Stimulated activated naive CD8-positive, alpha-beta T cell treated with anti-CD3 and anti-CD28 coated beads, Interleukin-15, amount 100 ng/mL, for 72 hours (primary cell): ENCODE results near the gene RAB6B.
A peak's percentile ranks its signal among the peaks of the same experiment; 100 is the strongest.

Experiments used
- ATAC-seq: fragments of 150-1000 bp; cut with Tn5 transposase; 2 replicates; pipeline ENCODE4 v1.10.0; 2021; ENCODE audit warnings: mild to moderate bottlenecking, moderate library complexity
- DNase-seq, 2 donors: peaks; one replicate each; pipeline ENCODE4 v3.0.0; 2021 to 2022
- H3K27ac Mint-ChIP-seq, 2 donors: one replicate each; pipeline ENCODE4 v1.8.0; 2022; ENCODE audit warnings: mild to moderate bottlenecking in 2 of 2, mixed read lengths in 2 of 2, moderate library complexity in 2 of 2
- H3K27me3 Mint-ChIP-seq: one replicate; pipeline ENCODE4 v1.8.0; 2022; ENCODE audit warnings: mixed read lengths
- H3K4me1 Mint-ChIP-seq: one replicate; pipeline ENCODE4 v1.8.0; 2022; ENCODE audit warnings: mild to moderate bottlenecking, mixed read lengths
- H3K4me3 Mint-ChIP-seq, 2 donors: one replicate each; pipeline ENCODE4 v1.8.0; 2022; ENCODE audit warnings: mild to moderate bottlenecking in 2 of 2, mixed read lengths in 2 of 2, moderate library complexity in 1 of 2
- H3K9me3 Mint-ChIP-seq, 2 donors: one replicate each; pipeline ENCODE4 v1.8.0; 2022; ENCODE audit warnings: mixed read lengths in 2 of 2

RAB6B gene

DNA sequence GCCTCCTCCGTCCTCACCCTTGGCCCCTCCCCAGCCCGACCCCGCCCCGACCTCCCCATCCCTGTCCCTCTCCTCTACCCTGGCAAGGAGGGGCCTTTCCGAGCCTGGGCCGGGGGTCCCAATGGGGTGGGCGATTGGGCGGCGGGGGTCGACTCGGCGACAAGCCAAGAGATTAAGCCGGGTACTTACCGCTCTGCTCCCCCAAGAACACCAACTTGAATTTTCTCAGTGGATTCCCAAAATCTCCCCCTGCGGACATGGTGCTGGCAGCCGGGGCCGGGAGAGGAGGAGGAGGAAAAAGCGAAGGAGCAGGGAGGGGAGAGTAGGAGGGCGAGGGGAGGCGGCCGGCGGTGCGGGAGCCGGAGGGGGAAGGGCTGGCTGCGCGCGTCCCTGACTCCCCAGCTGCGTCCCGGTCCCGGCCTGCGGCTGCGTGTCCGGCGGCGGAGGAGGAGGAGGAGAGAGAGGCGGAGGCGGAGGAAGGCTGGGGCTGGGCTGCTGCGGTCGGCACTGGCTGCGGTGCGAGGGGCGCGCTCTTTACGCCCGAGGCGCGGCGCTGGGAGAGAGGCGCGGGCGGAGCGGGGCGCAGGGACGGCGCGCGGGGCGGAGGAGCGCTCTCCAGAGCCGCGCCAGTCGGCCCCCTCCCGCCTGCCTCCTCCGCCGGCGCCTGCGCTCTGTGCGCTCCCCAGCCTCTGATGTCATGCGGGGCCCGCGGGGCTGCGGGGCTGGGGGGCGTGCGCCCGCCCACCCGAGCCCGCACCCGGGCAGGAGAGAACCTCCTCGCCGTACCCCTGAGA, at the start of gene RAB6B:
Gene RAB6B, minus strand, starts transcription at position 675 of the 794 bp plus-strand sequence. Its CDS starts 416 bp downstream, at position 259.
- DNase-seq (no peak), ATAC-seq (peak; percentile 67)
- peak within 1 kb of the TSS; percentile 77 to 84 for H3K4me3 Mint-ChIP-seq
- peaks cover 11% of the 10 kb centered on the region for H3K4me1 Mint-ChIP-seq
- peaks cover 71% of the 10 kb centered on the region for H3K27me3 Mint-ChIP-seq
- no peaks in the 10 kb centered on the region for H3K9me3 Mint-ChIP-seq
- H3K27ac Mint-ChIP-seq = no peak within 1 kb of the TSS

DNA sequence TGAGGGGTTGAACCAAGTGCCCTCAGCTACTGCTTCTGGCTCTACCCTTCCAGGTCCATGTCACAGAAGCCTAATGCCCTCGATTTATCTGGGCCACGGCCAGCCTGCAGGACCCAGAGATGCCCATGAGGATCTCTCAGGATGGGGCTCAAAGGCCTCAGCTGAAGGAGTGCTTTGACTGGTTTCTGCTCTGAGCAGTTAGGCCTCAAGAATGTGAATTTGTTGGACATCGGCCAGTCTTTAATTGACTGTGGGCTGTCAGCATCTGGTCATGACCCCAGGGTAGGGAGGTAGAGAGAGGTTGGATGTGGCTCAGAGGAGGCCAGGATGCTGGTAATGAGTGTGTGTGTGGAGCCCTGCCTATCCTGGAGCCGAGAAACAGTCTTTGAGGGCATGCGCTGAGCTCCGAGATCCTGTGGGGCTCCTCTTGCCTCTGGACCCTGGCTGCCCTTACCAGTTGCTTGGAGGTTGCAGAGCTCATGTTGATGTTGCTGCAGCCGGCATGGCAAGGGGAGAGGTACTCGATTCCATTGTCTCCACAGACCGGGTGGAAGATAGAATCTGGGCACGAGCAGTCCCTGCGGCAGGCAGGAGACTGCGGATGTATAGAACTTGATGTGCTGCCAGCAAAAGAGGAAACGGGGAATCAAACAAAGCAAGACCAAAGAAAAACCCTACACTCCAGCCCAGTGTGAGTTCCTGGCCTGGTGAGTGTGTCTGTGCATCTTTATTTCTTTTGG, 49.1 kb upstream of the RAB6B start:
- peaks cover 17% of the 10 kb centered on the region for H3K4me1 Mint-ChIP-seq
- DNase-seq (no peak), ATAC-seq (no peak)
- peaks cover 21% of the 10 kb centered on the region for H3K27me3 Mint-ChIP-seq
- no peak overlapping the region for H3K27ac Mint-ChIP-seq
- no peaks in the 10 kb centered on the region for H3K9me3 Mint-ChIP-seq
- H3K4me3 Mint-ChIP-seq = no peak overlapping the region

DNA sequence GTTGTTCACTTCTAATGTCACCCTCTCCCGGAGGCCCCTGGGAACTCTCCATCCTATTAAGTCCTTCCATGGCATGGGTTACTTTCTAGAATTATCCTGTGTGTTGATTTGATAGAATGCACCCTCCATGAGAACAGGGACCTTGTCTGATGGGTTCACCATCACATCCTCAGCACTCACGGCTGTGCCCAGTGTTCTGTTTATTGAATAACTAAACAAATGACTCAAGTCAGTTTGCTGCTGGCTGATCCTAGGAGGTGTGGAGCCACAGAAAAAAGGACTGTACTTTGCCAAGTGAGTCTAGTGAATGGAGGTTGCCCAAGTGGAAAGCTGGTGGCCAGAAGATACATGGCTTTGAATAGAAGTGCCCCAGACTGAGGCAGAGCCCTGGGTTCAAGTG, 48.5 kb upstream of the RAB6B start:
- H3K27me3 Mint-ChIP-seq = peaks cover 21% of the 10 kb centered on the region
- peaks cover 17% of the 10 kb centered on the region for H3K4me1 Mint-ChIP-seq
- ATAC-seq (no peak), DNase-seq (no peak)
- no peak overlapping the region for H3K4me3 Mint-ChIP-seq
- no peak overlapping the region for H3K27ac Mint-ChIP-seq
- H3K9me3 Mint-ChIP-seq = no peaks in the 10 kb centered on the region

DNA sequence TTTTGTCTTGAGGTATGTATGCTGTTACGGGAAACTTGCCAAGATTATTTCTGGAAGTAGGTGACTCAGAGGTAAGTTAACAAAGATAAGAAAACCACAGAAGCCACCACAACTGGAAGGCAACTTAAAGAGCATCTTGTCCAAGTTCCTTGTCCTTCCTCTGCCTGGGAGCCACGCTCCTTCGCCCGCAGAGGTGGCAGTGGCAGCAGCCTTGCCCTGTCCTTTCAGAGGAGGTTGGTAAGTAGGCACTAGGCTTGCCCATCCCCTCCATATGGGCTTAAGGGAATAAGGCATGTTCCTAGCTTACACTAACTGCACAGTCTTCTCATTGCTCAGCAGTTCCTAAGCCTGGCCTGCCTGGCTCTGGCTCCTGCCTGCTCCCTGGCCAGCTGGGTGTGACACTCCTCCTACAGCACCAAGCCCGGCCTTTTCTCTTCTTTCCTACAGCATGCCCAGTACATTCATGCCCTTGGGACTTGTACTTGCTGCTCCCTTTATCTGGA, 48.0 kb upstream of the RAB6B start:
- Mint-ChIP-seq H3K9me3 (no peaks in the 10 kb centered on the region), H3K4me3 (no peak overlapping the region), H3K27me3 (peaks cover 21% of the 10 kb centered on the region), H3K27ac (no peak overlapping the region), H3K4me1 (peaks cover 17% of the 10 kb centered on the region)
- ATAC-seq = no peak
- no peak for DNase-seq

DNA sequence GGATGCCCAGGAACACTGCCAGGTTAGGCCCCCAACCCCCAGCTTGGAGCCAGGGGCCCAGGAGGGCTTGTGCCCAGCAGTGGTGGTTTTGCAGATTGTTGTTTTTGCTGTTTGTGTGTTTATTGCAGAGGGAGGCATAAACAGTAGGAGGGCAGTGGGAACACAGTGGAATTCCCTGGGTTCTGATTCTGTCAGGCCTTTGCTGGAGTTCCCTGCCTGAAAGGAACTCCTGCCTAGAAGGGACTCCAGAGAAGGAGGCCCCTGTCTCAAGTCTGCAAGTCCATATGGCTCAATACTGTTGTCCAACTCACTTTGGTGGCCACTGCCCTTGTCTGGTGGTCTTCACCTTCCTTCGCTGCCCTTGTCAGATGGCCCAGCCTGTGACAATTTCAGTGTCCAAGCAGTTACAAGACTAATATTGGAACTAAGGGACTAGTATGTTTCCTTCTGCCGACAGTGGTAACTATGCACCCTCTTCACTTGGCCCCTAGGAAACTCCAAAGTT, 47.4 kb upstream of the RAB6B start:
- no peak overlapping the region for H3K4me3 Mint-ChIP-seq
- no peak for DNase-seq
- H3K27me3 Mint-ChIP-seq = peaks cover 21% of the 10 kb centered on the region
- H3K9me3 Mint-ChIP-seq = no peaks in the 10 kb centered on the region
- peaks cover 17% of the 10 kb centered on the region for H3K4me1 Mint-ChIP-seq
- no peak for ATAC-seq
- H3K27ac Mint-ChIP-seq = no peak overlapping the region

DNA sequence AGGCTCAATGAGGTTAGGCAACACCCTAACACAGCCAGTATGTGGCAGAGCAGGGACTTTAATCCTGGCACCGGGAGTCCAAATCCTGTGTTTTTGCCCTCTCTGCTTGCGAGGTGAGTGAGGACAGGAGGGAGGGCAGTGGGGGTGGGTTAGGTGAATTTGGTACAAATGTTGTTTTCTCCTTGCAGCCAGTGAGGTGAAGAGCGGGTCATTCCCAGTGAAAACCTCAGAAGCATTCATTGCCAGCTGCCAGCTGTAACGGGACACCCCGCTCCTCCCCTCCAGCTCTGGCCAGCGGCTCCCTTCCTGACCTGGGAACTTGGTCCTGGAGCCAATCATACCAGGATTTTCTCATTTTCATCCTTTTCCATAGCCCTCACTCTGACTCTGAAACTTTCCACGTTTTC, 45.7 kb upstream of the RAB6B start:
- H3K27me3 Mint-ChIP-seq = peaks cover 21% of the 10 kb centered on the region
- no peaks in the 10 kb centered on the region for H3K9me3 Mint-ChIP-seq
- DNase-seq = no peak
- H3K4me1 Mint-ChIP-seq = peaks cover 17% of the 10 kb centered on the region
- H3K4me3 Mint-ChIP-seq = no peak overlapping the region
- no peak for ATAC-seq
- H3K27ac Mint-ChIP-seq = no peak overlapping the region

DNA sequence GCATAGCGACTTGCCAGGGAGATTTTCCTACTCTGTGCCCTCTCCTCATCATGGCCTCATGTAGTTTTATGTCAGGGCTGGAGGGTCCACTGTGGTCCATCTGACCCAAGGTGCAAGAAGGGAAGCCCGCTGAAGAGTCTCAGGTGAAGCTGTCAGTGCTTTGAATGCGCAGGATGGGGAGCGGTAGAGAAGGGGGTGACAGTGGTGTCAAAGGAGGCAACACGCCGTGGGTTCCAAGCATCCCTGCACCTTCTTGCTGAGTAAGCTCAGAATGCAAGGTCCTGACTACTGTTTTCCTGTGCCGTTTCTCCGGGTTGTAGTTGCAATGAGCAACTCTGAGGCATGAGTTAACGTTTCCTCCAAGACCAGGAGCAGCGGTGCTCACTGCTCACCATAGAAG, 44.9 kb upstream of the RAB6B start:
- H3K9me3 Mint-ChIP-seq = no peaks in the 10 kb centered on the region
- H3K27ac Mint-ChIP-seq = no peak overlapping the region
- H3K4me3 Mint-ChIP-seq = no peak overlapping the region

DNA sequence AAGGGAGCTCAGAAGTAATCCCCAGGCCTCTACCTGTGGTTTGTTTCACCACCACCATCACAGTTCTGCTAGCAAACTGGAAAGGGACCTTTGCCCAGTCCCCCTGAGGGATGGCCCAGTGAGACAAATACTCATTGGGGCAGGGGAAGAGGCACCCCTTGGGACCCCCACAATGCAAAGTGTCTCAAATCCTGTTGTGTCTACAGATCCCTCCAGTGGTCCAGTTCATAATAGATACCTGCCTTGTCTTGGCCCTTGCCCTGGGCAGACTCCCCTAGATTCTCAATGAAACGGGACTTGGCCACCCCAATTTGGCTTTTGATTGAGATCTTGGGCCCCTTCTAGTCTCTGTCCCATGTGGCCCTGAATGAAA, 43.8 kb upstream of the RAB6B start:
- no peaks in the 10 kb centered on the region for H3K9me3 Mint-ChIP-seq
- H3K4me3 Mint-ChIP-seq = no peak overlapping the region
- no peak for ATAC-seq
- no peak for DNase-seq
- H3K4me1 Mint-ChIP-seq = peaks cover 17% of the 10 kb centered on the region
- peaks cover 15% of the 10 kb centered on the region for H3K27me3 Mint-ChIP-seq
- no peak overlapping the region for H3K27ac Mint-ChIP-seq

More for the DNA sequence above, 44.9 kb upstream of the RAB6B start:
- DNase-seq = no peak
- Mint-ChIP-seq H3K27me3 (peaks cover 21% of the 10 kb centered on the region), H3K4me1 (peaks cover 17% of the 10 kb centered on the region)
- no peak for ATAC-seq

DNA sequence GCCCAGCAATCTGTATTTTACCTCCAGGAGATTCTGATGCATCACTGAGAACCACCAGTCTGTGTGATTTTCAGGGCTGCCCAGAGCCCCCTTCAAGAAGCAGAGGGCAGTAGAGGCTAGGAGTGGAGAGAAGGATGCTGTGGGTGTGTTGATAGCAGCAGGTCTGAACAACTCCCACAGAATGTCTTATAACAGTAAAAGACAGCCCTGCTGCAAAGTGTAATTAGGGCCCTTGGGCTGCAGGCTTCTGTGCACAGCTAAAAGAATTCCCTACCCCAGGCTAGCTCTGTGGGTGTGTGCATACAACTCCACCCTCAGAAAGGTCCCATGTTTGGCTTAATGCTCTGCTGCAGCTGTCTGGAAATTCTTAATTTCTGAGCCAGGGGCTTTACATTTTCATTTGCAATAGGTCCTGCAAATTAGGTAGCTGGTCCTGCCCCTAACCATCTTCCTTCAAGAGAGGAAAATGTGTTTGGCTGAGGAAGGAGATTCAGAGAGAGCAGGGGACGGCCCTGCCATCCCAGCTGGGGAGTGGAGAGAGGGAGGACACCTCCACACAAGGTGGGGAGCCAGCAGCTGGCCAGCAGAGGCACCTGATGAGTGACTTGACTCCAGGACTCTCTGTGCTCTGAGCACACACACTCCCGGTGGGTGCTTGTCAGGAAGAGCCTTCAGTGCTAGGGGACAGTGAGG, 43.2 kb upstream of the RAB6B start:
- Mint-ChIP-seq H3K4me1 (peaks cover 14% of the 10 kb centered on the region), H3K9me3 (no peaks in the 10 kb centered on the region), H3K27ac (no peak overlapping the region), H3K4me3 (no peak overlapping the region), H3K27me3 (peaks cover 9% of the 10 kb centered on the region)
- no peak for DNase-seq
- no peak for ATAC-seq

DNA sequence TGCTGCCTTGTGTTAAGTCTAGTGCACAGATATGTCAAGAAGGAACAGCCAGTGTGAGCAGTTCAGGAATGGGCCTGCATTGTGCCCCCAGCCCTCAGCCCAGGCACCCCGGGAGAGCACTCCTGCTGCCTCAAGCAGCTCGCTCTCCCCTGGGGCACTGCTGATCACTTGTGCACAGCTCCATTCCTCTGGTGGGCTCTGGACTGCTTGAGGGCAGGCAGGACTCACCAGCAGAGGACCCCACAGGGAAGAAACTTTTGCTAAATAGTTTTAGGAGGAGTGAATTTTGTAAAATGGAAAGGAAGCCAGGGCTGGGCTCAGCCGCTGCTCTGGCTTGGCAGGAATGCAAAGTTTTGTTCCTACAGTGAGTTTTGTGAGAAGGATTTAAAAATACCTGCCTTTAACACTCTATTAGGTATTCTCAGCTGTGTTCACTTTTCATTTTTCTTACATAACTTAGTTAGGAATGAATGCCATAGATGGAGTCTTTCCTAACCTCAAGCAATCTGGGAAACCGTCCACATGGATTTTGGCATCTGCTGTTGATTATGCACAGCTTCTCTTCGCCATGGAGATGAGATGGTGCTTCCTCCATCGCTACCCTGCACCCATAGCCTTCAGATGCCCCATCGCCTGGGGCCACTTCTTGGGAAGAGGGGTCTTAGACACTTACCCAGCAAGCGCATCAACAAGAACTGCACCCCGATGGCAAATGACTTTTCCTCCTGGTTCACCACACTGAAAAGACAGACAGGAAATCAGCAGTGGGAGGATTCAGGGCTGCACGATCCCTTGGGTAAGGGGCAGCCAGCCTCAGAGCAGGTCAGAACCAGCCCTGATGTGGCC, 42.3 kb upstream of the RAB6B start:
- peaks cover 9% of the 10 kb centered on the region for H3K4me1 Mint-ChIP-seq
- H3K4me3 Mint-ChIP-seq = no peak overlapping the region
- ATAC-seq (no peak), DNase-seq (no peak)
- no peaks in the 10 kb centered on the region for H3K9me3 Mint-ChIP-seq
- no peak overlapping the region for H3K27ac Mint-ChIP-seq
- H3K27me3 Mint-ChIP-seq = peaks cover 6% of the 10 kb centered on the region

DNA sequence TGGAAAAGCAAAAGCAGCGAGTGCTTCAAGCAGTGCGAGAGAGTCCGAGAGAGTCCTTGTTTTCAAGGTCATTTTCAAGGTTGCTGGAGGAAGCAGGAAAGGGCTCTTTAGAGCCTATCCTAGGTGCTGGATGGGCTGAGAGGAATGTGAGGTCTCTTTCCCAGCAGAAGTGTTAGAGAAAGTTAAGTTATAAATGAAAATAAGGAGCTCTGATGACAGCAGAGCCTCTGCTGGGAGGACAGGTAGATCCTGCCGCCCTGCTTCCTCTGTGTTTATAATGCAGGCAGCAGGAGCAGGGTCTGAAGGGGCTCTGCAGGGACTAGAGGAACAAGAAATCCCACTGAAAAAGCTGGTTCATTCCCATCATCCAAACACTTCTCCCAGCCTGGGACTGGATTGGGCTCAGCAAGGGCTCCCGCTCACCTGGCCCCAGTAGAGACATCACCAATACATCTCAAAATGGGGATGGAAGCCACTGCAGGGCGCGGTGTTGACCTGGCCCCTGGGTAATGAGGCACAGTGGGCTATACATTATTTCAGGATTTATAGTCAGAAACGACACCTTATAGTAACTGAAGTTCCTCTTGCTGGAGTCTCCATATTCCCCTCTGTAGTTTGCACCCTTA, 41.5 kb upstream of the RAB6B start:
- Mint-ChIP-seq H3K9me3 (no peaks in the 10 kb centered on the region), H3K27me3 (no peaks in the 10 kb centered on the region), H3K4me3 (no peak overlapping the region), H3K4me1 (peaks cover under 1% of the 10 kb centered on the region), H3K27ac (peak overlapping the region in 1 of 2 donors; percentile 83)
- no peak for ATAC-seq
- DNase-seq = no peak

DNA sequence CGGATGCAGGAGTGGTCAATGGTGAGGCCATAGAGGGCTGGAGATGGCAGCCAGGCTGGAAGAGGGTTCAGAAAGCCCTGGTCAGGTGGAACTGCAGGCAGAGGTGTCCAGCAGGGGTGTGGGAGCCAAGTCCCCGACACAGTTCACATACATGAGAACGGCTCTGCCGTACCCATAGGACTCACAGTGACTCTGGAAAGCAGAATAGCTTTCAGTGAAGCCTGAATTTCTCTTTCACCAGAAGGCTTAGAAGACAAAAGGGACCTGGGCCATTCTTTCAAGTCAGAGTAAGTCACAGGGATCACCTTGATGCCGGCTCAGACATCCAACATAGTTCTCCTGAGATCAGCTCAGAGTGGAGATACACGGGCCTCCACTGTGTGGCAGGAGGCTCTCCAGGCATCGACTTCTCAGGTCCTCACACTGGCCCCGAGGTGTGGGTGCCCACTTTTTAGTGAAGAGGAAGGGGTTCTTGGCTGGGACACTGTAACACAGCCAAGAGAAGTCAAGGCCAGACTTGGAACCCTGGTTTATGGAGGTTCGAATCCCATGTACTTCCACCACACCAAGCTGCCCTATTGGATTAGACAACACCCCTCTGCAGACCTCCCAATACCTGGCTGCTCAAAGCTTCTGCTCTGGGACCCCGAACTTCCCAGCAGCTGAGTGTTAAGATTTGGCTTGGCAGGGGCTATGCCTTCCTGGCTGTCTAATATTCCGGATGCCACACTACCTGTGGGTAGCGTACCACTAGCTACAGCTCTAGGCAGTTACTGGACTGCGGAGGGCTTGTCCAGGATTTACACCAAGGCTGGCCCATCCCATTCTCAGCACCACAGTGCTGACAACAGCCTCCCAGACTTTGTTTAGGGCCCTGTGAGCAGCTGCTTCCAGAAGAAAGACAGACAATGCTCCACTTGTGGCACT, 40.4 kb upstream of the RAB6B start:
- Mint-ChIP-seq H3K4me1 (no peaks in the 10 kb centered on the region), H3K4me3 (no peak overlapping the region), H3K27me3 (no peaks in the 10 kb centered on the region), H3K27ac (peak overlapping the region in 1 of 2 donors; percentile 50), H3K9me3 (no peaks in the 10 kb centered on the region)
- ATAC-seq = no peak
- no peak for DNase-seq

DNA sequence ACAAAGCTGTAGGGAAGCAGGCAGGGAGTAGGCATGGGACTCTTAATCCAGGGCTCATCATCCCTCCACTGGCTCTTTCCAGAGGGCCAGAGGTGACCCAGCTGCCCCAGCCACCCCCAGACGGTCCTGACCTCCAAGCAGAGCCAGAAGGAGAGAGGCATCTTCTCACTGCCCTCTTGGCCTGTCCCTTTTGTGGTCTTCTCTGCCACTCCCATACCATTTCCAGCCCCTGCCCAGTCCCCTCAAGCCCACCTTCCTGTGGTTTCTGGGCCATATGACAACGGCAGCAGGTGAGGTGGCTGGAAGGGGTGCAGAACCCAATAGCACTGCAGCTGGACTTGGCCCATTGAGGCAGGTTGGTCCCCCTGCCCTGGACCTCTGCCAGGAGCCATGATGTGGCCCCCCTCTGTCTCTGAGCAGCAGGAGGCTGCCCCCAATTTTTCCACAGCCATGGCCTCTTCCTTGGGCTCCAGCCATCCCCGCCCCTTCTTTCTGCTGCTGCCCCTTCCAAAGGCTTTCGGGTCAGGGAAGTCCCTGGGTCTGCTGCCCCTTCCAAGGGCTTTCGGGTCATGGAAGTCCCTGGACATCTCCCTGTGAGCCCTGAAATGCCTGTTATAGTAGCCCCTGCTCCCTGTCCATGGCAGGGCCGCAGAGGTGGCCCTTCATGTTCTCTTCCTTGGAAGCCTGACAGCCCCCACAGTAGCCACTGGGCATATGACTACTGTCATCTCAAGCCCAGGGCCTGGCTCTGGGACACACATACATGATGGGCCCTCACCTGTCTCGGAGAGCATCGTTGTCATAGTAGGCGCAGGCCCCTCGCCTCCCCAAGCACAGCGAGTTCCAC, 39.5 kb upstream of the RAB6B start:
- Mint-ChIP-seq H3K27ac (peak overlapping the region in 1 of 2 donors; percentile 50), H3K9me3 (no peaks in the 10 kb centered on the region), H3K4me1 (no peaks in the 10 kb centered on the region), H3K27me3 (no peaks in the 10 kb centered on the region), H3K4me3 (no peak overlapping the region)
- ATAC-seq (no peak), DNase-seq (no peak)
